IMR-90 (cell line): ENCODE data around the gene KYAT1. TPM values are rescaled to one million over a fixed set of nuclear protein-coding genes. Genes with fewer than 3 reads are reported as not detected.

Experiments
- ATAC-seq: fragments of 200-7000 bp; cut with Tn5 transposase; 2 replicates; pipeline ENCODE4 v1.9.1; 2020; ENCODE audit warnings: low read depth, mild to moderate bottlenecking, moderate library complexity
- BruUV-seq: library from RNA; stranded (reverse); fragments of 400-500 nt; replicated peaks from 2 replicates; lab custom pipeline; 2021; lab: Mats Ljungman, UMichigan
- CTCF ChIA-PET: fragments of 300-600 bp; formaldehyde crosslinking; extraction: SDS; loops from one replicate; lab custom pipeline; 2021; ENCODE audit warnings: antibody characterized with exemption; lab: Yijun Ruan, JAX
- POLR2A ChIA-PET: fragments of 300-600 bp; sonication (Branson Sonifier 250); formaldehyde crosslinking; loops from one replicate; lab custom pipeline; 2022; ENCODE audit warnings: antibody characterized with exemption; ENCODE audit not compliant: unreplicated experiment; lab: Charles Lee
- DNase-seq: peaks from one replicate; pipeline ENCODE4 v3.0.0; 2013
- H2AFZ ChIP-seq: replicated peaks from 2 replicates; pipeline ENCODE3; 2013; ENCODE audit warnings: low read length, mild to moderate bottlenecking; ENCODE audit not compliant: poor library complexity
- H2AK5ac ChIP-seq: 2 replicates; pipeline ENCODE4 v1.6.1; 2013; ENCODE audit warnings: low read depth, low read length, inconsistent platforms
- H2AK9ac ChIP-seq: replicated peaks from 2 replicates; pipeline ENCODE3; 2013; ENCODE audit warnings: mild to moderate bottlenecking, low read depth, low read length, moderate library complexity; ENCODE audit not compliant: poor library complexity
- H2BK120ac ChIP-seq: 2 replicates; pipeline ENCODE4 v1.6.1; 2013; ENCODE audit warnings: low read depth, low read length, inconsistent platforms
- H2BK15ac ChIP-seq: 3 replicates; pipeline ENCODE4 v1.6.1; 2013; ENCODE audit warnings: low read depth, low read length, inconsistent platforms
- H2BK20ac ChIP-seq: 2 replicates; pipeline ENCODE4 v1.6.1; 2013; ENCODE audit warnings: low read depth, mild to moderate bottlenecking, inconsistent platforms, low read length, moderate library complexity
- H2BK5ac ChIP-seq: 2 replicates; pipeline ENCODE4 v1.6.1; 2013; ENCODE audit warnings: mild to moderate bottlenecking, low read depth, low read length, inconsistent platforms; ENCODE audit not compliant: poor library complexity, severe bottlenecking
- H3K14ac ChIP-seq: replicated peaks from 2 replicates; pipeline ENCODE4 v1.6.1; 2013; ENCODE audit warnings: low read depth, low read length, inconsistent platforms
- H3K18ac ChIP-seq: 2 replicates; pipeline ENCODE4 v1.6.1; 2013; ENCODE audit warnings: low read depth, low read length, control low read depth
- H3K23ac ChIP-seq: 2 replicates; pipeline ENCODE4 v1.6.1; 2013; ENCODE audit warnings: low read depth, low read length, inconsistent platforms
- H3K27ac ChIP-seq: 2 replicates; pipeline ENCODE4 v1.5.1; 2013; ENCODE audit warnings: mild to moderate bottlenecking, control low read depth, low read length; ENCODE audit not compliant: insufficient read depth
- H3K27me3 ChIP-seq: 2 replicates; pipeline ENCODE4 v1.6.1; 2013; ENCODE audit warnings: low read length; ENCODE audit not compliant: control insufficient read depth, insufficient read depth
- H3K36me3 ChIP-seq: 2 replicates; pipeline ENCODE4 v1.6.1; 2013; ENCODE audit warnings: low read length, mixed read lengths; ENCODE audit not compliant: control insufficient read depth, insufficient read depth
- H3K4ac ChIP-seq: 2 replicates; pipeline ENCODE4 v1.6.1; 2013; ENCODE audit warnings: low read depth, low read length, inconsistent platforms
- H3K4me1 ChIP-seq: 2 replicates; pipeline ENCODE4 v1.6.1; 2013; ENCODE audit warnings: low read length, mixed read lengths; ENCODE audit not compliant: control insufficient read depth, insufficient read depth
- H3K4me2 ChIP-seq: 2 replicates; pipeline ENCODE4 v1.6.1; 2013; ENCODE audit warnings: low read depth, mild to moderate bottlenecking, control low read depth, low read length, moderate library complexity
- H3K4me3 ChIP-seq: 2 replicates; pipeline ENCODE4 v1.5.1; 2013; ENCODE audit warnings: low read depth, mild to moderate bottlenecking, control low read depth, low read length, moderate library complexity; ENCODE audit not compliant: insufficient read depth
- H3K56ac ChIP-seq: 2 replicates; pipeline ENCODE4 v1.6.1; 2013; ENCODE audit warnings: low read length, inconsistent platforms; ENCODE audit not compliant: insufficient read depth; ENCODE audit errors: extremely low read depth
- H3K79me1 ChIP-seq, 2 experiments: 2 replicates each; pipeline ENCODE4 v1.6.1; 2013; ENCODE audit warnings: low read length in 2 of 2, inconsistent platforms in 1 of 2, low read depth in 1 of 2
- H3K9ac ChIP-seq: 2 replicates; pipeline ENCODE4 v1.6.1; 2013; ENCODE audit warnings: low read depth, low read length, control low read depth
- H3K9me1 ChIP-seq: 2 replicates; pipeline ENCODE4 v1.6.1; 2013; ENCODE audit warnings: low read length, inconsistent platforms; ENCODE audit not compliant: insufficient read depth
- H3K9me3 ChIP-seq: 2 replicates; pipeline ENCODE4 v1.6.1; 2013; ENCODE audit warnings: low read length; ENCODE audit not compliant: control insufficient read depth, insufficient read depth
- H4K20me1 ChIP-seq: 2 replicates; pipeline ENCODE4 v1.6.1; 2013; ENCODE audit warnings: low read length, inconsistent platforms; ENCODE audit not compliant: insufficient read depth
- H4K5ac ChIP-seq: 2 replicates; pipeline ENCODE4 v1.6.1; 2013; ENCODE audit warnings: mild to moderate bottlenecking, low read depth, low read length, control low read depth
- H4K8ac ChIP-seq, 2 experiments: 2 replicates each; pipeline ENCODE4 v1.6.1; 2013; ENCODE audit warnings: low read depth in 2 of 2, low read length in 2 of 2, control low read depth in 1 of 2, inconsistent platforms in 1 of 2
- H4K91ac ChIP-seq: 2 replicates; pipeline ENCODE4 v1.6.1; 2013; ENCODE audit warnings: low read depth, low read length, inconsistent platforms; ENCODE audit not compliant: insufficient read depth
- BHLHE40 ChIP-seq: fragments of 150-350 bp; IDR thresholded peaks from 2 replicates; pipeline ENCODE4 v1.6.1; 2016; ENCODE audit warnings: mild to moderate bottlenecking, low read depth, low read length
- CEBPB ChIP-seq: IDR thresholded peaks from 2 replicates; pipeline ENCODE4 v1.6.1; 2012; ENCODE audit warnings: low read depth, low read length, improper control_type of control experiment
- CHD1 ChIP-seq: IDR thresholded peaks from 2 replicates; pipeline ENCODE4 v1.6.1; 2012; ENCODE audit warnings: low read depth, low read length, improper control_type of control experiment
- CTCF ChIP-seq: conservative IDR thresholded peaks from 2 replicates; pipeline ENCODE4 v1.5.1; 2012; ENCODE audit warnings: mild to moderate bottlenecking, low read depth, low read length, improper control_type of control experiment
- ELK1 ChIP-seq: fragments of 150-350 bp; IDR thresholded peaks from 2 replicates; pipeline ENCODE4 v1.6.1; 2016; ENCODE audit warnings: low read depth, mild to moderate bottlenecking, low read length, moderate library complexity, borderline replicate concordance
- FOS ChIP-seq: fragments of 150-350 bp; IDR thresholded peaks from 2 replicates; pipeline ENCODE4 v1.6.1; 2016; ENCODE audit warnings: low read depth, low read length
- MAZ ChIP-seq: IDR thresholded peaks from 2 replicates; pipeline ENCODE4 v1.6.1; 2012; ENCODE audit warnings: low read depth, mild to moderate bottlenecking, low read length, improper control_type of control experiment, moderate library complexity, borderline replicate concordance
- MXI1 ChIP-seq: IDR thresholded peaks from 2 replicates; pipeline ENCODE4 v1.6.1; 2012; ENCODE audit warnings: low read depth, mild to moderate bottlenecking, low read length, moderate library complexity, borderline replicate concordance
- NFE2L2 ChIP-seq: fragments of 150-350 bp; IDR thresholded peaks from 2 replicates; pipeline ENCODE4 v1.6.1; 2016; ENCODE audit warnings: low read depth, mild to moderate bottlenecking, low read length
- POLR2A ChIP-seq: IDR thresholded peaks from 2 replicates; pipeline ENCODE4 v1.6.1; 2012; ENCODE audit warnings: mild to moderate bottlenecking, low read depth, low read length
- RAD21 ChIP-seq: IDR thresholded peaks from 2 replicates; pipeline ENCODE4 v1.6.1; 2012; ENCODE audit warnings: low read length, improper control_type of control experiment
- RCOR1 ChIP-seq: IDR thresholded peaks from 2 replicates; pipeline ENCODE4 v1.6.1; 2012; ENCODE audit warnings: mild to moderate bottlenecking, low read length, improper control_type of control experiment; ENCODE audit not compliant: insufficient replicate concordance
- RFX5 ChIP-seq: IDR thresholded peaks from 2 replicates; pipeline ENCODE4 v1.8.0; 2012; ENCODE audit warnings: low read depth, mild to moderate bottlenecking, low read length, moderate library complexity
- SMC3 ChIP-seq: fragments of 150-350 bp; IDR thresholded peaks from 2 replicates; pipeline ENCODE4 v1.6.1; 2016; ENCODE audit warnings: low read depth, mild to moderate bottlenecking, antibody characterized with exemption, low read length, moderate library complexity
- USF2 ChIP-seq: fragments of 150-350 bp; IDR thresholded peaks from 2 replicates; pipeline ENCODE4 v1.6.1; 2017; ENCODE audit warnings: mild to moderate bottlenecking, antibody characterized with exemption, low read length, low read depth
- WGBS, 2 experiments: methylation state at CpG; one replicate each; pipeline versions ENCODE4 v1.1.5 to v1.1.7; 2013; ENCODE audit warnings: missing lambda C conversion rate in 2 of 2; ENCODE audit not compliant: insufficient read length in 1 of 2; ENCODE audit errors: extremely low coverage in 2 of 2; 5-methylcytosine and 5-hydroxymethylcytosine counted together
- dilution Hi-C: fragments of 300-500 bp; cut with HindIII; formaldehyde crosslinking; loops from one replicate; pipeline ENCODE4 v1.14.3; 2018; ENCODE audit warnings: low sequenced_read_pairs; ENCODE audit not compliant: unreplicated experiment
- in situ Hi-C: fragments of 300-500 bp; cut with MboI; formaldehyde crosslinking; loops from 3 replicates; pipeline ENCODE4 v1.14.3; 2019; ENCODE audit warnings: low sequenced_read_pairs, inconsistent platforms, mixed read lengths
- intact Hi-C: fragments of 100-400 bp; cut with micrococcal nuclease; formaldehyde crosslinking; loops from 2 replicates; pipeline ENCODE4 v1.10.0; 2022
- polyA plus RNA-seq, 3 experiments: library from polyadenylated mRNA; depleted of rRNA; stranded (reverse); fragments of >200 nt; gene quantifications; 2 replicates each; pipeline ENCODE4 v1.2.3, GENCODE V29; 2012; ENCODE audit warnings: low replicate concordance in 1 of 3
- total RNA-seq: library from RNA; depleted of rRNA; stranded (reverse); fragments of >200 nt; gene quantifications from 2 replicates; pipeline ENCODE4 v1.2.3, GENCODE V29; 2012

KYAT1 gene
- total and polyA plus RNA-seq, 2 of the 4 experiments (the other 2 are of a cell fraction) = 6.8 to 9.5 TPM

GRCh38 chr9:128809831-128810230, 71.9 kb downstream of the KYAT1 start:
- no peak overlapping the region for H3K14ac ChIP-seq
- intact Hi-C loops = no loop called here
- H2BK5ac ChIP-seq = no peak overlapping the region
- no peaks in the 10 kb centered on the region for H3K4me1 ChIP-seq
- no peak overlapping the region for H2AK5ac ChIP-seq
- H3K9ac ChIP-seq = no peak overlapping the region
- no peak overlapping the region for H2BK120ac ChIP-seq
- H3K27ac ChIP-seq = no peak overlapping the region
- peaks cover 26% of the 10 kb centered on the region for H3K36me3 ChIP-seq
- CTCF ChIA-PET = no interaction called here
- H4K8ac ChIP-seq = no peak overlapping the region
- no peak overlapping the region for H4K5ac ChIP-seq
- no TSS peak for BruUV-seq
- in situ Hi-C loops = no loop called here
- H3K27me3 ChIP-seq = no peaks in the 10 kb centered on the region
- H3K79me1 ChIP-seq = no peaks in the 10 kb centered on the region
- H4K20me1 ChIP-seq = no peaks in the 10 kb centered on the region
- TF ChIP-seq MXI1 = no peak
- no peak for TF ChIP-seq POLR2A
- no peak for TF ChIP-seq USF2
- no peak for TF ChIP-seq MAZ
- TF ChIP-seq NFE2L2 = no peak
- TF ChIP-seq BHLHE40 = no peak
- TF ChIP-seq RCOR1 = no peak
- TF ChIP-seq RFX5 = no peak
- TF ChIP-seq RAD21 = no peak
- TF ChIP-seq ELK1 = no peak
- no peak for TF ChIP-seq CTCF
- TF ChIP-seq CHD1 = no peak
- TF ChIP-seq FOS = no peak
- TF ChIP-seq SMC3 = no peak
- TF ChIP-seq CEBPB = no peak
- DNase-seq = no peak
- H3K4me3 ChIP-seq = no peak overlapping the region
- no peak overlapping the region for H3K4ac ChIP-seq
- no peaks in the 10 kb centered on the region for H3K9me1 ChIP-seq
- no peak overlapping the region for H3K18ac ChIP-seq
- H3K9me3 ChIP-seq = no peaks in the 10 kb centered on the region
- H3K4me2 ChIP-seq = no peak overlapping the region
- no peak overlapping the region for H2BK20ac ChIP-seq
- dilution Hi-C loops = no loop called here
- no peak for ATAC-seq
- peak overlapping the region; percentile 68 for H2AK9ac ChIP-seq
- 75% methylated on average over 2 of the region's 2 CpGs; no CpG with 5 or more reads in 1 of the 2 experiments for WGBS, 2 experiments
- H4K91ac ChIP-seq = no peak overlapping the region
- no peak overlapping the region for H2AFZ ChIP-seq
- no peak overlapping the region for H3K23ac ChIP-seq
- no peak overlapping the region for H3K56ac ChIP-seq
- POLR2A ChIA-PET = no interaction called here
- no peak overlapping the region for H2BK15ac ChIP-seq
